ENCODE results near the gene FOSL2. TPM values are rescaled to one million over a fixed set of nuclear protein-coding genes. Genes with fewer than 3 reads are reported as not detected.

Gene FOSL2
- total RNA-seq, 1 donor = 44.4 TPM

DNA sequence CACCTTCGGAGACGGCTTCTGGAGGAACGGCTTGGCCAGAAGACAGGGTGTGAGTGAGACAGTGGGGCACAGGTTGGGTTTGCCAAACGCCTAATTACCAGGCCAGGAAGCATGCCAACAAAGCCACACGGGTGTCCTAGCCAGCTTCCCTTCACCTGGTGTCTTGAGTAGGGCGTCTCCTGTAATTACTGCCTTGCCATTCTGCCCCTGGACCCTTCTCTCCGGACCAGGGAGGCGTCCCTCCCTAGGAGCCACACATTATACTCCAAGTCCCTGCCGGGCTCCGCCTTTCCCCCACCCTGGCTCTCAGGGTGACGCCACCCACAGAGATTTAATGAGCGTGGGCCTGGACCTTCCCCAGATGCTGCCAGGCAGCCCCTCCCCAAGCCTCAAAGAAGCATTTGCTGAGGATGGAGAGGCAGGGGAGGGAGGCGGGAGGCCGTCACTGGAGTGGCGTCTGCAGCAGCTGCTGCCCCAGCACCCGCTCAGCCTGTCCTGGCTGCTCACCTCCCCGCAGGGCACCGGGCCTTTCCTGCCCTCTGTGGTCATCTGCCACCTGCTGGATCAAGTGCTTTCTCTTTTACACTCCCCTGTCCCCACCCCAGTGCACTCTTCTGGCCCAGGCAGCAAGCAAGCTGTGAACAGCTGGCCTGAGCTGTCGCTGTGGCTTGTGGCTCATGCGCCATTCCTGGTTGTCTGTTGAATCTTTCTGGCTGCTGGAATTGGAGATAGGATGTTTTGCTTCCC lies 20.7 kb downstream of the FOSL2 start:
- TF ChIP-seq, protein P1, sequence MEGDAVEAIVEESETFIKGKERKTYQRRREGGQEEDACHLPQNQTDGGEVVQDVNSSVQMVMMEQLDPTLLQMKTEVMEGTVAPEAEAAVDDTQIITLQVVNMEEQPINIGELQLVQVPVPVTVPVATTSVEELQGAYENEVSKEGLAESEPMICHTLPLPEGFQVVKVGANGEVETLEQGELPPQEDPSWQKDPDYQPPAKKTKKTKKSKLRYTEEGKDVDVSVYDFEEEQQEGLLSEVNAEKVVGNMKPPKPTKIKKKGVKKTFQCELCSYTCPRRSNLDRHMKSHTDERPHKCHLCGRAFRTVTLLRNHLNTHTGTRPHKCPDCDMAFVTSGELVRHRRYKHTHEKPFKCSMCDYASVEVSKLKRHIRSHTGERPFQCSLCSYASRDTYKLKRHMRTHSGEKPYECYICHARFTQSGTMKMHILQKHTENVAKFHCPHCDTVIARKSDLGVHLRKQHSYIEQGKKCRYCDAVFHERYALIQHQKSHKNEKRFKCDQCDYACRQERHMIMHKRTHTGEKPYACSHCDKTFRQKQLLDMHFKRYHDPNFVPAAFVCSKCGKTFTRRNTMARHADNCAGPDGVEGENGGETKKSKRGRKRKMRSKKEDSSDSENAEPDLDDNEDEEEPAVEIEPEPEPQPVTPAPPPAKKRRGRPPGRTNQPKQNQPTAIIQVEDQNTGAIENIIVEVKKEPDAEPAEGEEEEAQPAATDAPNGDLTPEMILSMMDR (IDR thresholded peaks at IDR 0.05; ENCODE audit: insufficient read depth, low read length) = no peak
- H3K4me3 ChIP-seq (ENCODE audit: low read depth, low read length) = no peak overlapping the region
- DNase-seq (ENCODE audit: low read depth) = no peak

DNA sequence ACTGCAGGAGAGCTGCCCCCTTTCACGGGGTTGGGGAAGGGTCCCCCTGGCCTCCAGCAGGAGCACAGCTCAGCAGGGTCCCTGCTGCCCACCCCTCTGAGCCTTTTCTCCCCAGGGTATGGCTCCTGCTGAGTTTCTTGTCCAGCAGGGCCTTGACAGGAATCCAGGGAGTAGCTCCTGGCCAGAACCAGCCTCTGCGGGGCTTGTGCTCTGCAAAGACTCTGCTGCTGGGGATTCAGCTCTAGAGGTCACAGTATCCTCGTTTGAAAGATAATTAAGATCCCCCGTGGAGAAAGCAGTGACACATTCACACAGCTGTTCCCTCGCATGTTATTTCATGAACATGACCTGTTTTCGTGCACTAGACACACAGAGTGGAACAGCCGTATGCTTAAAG lies 21.2 kb downstream of the FOSL2 start:
- TF ChIP-seq, protein P1 (IDR thresholded peaks at IDR 0.05; ENCODE audit: insufficient read depth, low read length) = no peak
- no peak overlapping the region for H3K4me3 ChIP-seq (ENCODE audit: low read depth, low read length)
- no peak for DNase-seq (ENCODE audit: low read depth)

DNA sequence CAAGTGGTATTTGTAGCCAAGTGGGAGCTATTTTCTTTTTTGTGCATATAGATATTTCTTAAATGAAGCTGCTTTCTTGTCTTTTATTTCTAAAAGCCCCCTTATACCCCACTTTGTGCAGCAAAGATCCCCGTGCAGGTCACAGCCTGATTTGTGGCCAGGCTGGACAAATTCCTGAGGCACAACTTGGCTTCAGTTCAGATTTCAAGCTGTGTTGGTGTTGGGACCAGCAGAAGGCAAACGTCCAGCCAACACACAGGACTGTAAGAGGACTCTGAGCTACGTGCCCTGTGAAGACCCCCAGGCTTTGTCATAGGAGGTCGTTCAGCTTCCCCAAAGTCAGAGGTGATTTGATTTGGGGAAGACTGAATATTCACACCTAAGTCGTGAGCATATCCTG lies 21.9 kb downstream of the FOSL2 start:
- H3K4me3 ChIP-seq (ENCODE audit: low read depth, low read length) = no peak overlapping the region
- TF ChIP-seq, protein P1 (IDR thresholded peaks at IDR 0.05; ENCODE audit: insufficient read depth, low read length) = no peak
- no peak for DNase-seq (ENCODE audit: low read depth)

DNA sequence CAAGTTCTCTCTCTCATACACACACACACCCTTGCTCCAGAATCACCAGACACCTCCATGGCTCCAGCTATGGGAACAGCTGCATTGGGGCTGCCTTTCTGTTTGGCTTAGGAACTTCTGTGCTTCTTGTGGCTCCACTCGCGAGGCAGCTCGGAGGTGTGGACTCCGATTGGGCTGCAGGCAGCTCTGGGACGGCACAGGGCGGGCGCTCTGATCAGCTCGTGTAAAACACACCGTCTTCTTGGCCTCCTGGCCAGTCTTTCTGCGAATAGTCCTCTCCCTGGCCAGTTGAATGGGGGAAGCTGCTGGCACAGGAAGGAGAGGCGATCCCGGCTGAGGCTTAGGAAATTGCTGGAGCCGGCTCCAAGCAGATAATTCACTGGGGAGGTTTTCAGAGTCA lies 22.4 kb downstream of the FOSL2 start:
- no peak for DNase-seq (ENCODE audit: low read depth)
- no peak overlapping the region for H3K4me3 ChIP-seq (ENCODE audit: low read depth, low read length)
- TF ChIP-seq, protein P1 (IDR thresholded peaks at IDR 0.05; ENCODE audit: insufficient read depth, low read length) = no peak

DNA sequence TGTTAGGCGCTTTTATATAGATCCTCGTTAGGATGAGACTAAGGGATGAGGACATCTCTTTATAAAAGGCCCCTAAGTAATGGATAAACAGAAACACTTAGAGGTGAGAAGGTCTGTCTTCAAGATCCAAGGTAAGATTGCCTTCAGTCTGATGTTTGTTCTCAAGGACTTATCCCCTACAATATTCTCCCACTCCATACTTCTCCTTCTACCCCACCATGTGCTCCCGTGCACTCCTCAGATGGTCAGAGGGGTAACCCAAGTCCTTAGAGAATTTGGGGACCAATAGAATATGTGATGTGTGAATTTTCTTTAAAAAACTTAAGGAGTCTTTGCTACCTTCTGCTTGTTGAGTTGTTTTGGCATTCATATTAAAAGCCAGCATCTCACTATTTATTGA lies 23.1 kb downstream of the FOSL2 start:
- no peak overlapping the region for H3K4me3 ChIP-seq (ENCODE audit: low read depth, low read length)
- DNase-seq (ENCODE audit: low read depth) = no peak
- TF ChIP-seq, protein P1 (IDR thresholded peaks at IDR 0.05; ENCODE audit: insufficient read depth, low read length) = no peak

DNA sequence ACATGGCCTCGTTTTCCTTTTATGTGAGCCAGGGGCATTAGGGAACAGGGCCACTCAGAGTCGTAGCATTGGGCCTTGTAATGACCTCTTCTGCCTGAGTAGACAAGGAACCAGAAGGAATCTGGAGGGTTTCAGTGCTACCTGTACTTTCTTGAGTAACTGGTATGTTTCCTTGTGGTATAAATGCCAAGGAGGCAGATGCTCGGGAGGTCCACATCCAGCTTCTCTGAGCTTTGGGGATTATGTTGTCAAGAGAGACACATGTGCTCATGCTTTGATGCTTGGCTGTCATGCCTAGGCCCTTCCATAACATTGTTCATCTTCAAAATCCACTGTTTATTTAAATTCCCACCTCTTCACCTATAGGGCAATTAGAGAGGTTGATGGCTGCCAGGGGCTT lies 26.3 kb downstream of the FOSL2 start:
- no peak for DNase-seq (ENCODE audit: low read depth)
- no peak overlapping the region for H3K4me3 ChIP-seq (ENCODE audit: low read depth, low read length)
- TF ChIP-seq, protein P1 (IDR thresholded peaks at IDR 0.05; ENCODE audit: insufficient read depth, low read length) = no peak
